GM23248 (cell line): ENCODE results near the gene KLHL3. TPM values are rescaled to one million over a fixed set of nuclear protein-coding genes. Genes with fewer than 3 reads are reported as not detected.
"Not testable (repeated sequence)": the region's sequence is repeated elsewhere in the genome, so short reads cannot be mapped to it uniquely, and the experiment has no call there.

Source experiments
- DNase-seq: peaks from one replicate; pipeline ENCODE4 v3.0.0-alpha.2; 2015
- H2AFZ ChIP-seq: fragments of 200-600 bp; sonication (generic); 2 replicates; pipeline ENCODE4 v1.6.1; 2016; ENCODE audit warnings: antibody characterized with exemption
- H3F3A ChIP-seq: fragments of 200-600 bp; sonication (generic); 2 replicates; pipeline ENCODE4 v1.6.1; 2016; ENCODE audit warnings: mild to moderate bottlenecking, antibody characterized with exemption, mixed run types; ENCODE audit not compliant: insufficient read depth
- H3K27ac ChIP-seq: fragments of 200-600 bp; sonication (generic); 2 replicates; pipeline ENCODE4 v1.5.1; 2016; ENCODE audit warnings: mild to moderate bottlenecking
- H3K27me3 ChIP-seq: fragments of 200-600 bp; sonication (generic); replicated peaks from 2 replicates; pipeline ENCODE4 v1.6.1; 2016; ENCODE audit warnings: mild to moderate bottlenecking; ENCODE audit not compliant: insufficient read depth
- H3K36me3 ChIP-seq: fragments of 200-600 bp; sonication (generic); 2 replicates; pipeline ENCODE4 v1.6.1; 2016; ENCODE audit warnings: low read depth, mild to moderate bottlenecking
- H3K4me1 ChIP-seq: fragments of 200-600 bp; sonication (generic); 2 replicates; pipeline ENCODE4 v1.6.1; 2016; ENCODE audit warnings: mild to moderate bottlenecking; ENCODE audit not compliant: insufficient read depth
- H3K4me2 ChIP-seq: fragments of 200-600 bp; sonication (generic); one replicate; pipeline ENCODE4 v1.6.1; 2016; ENCODE audit warnings: mild to moderate bottlenecking; ENCODE audit not compliant: unreplicated experiment
- H3K4me3 ChIP-seq: fragments of 200-600 bp; sonication (generic); 2 replicates; pipeline ENCODE4 v1.5.1; 2016; ENCODE audit warnings: mild to moderate bottlenecking
- H3K79me2 ChIP-seq: fragments of 200-600 bp; sonication (generic); 2 replicates; pipeline ENCODE4 v1.6.1; 2016; ENCODE audit warnings: mild to moderate bottlenecking; ENCODE audit not compliant: insufficient read depth
- H3K9ac ChIP-seq: fragments of 200-600 bp; sonication (generic); 2 replicates; pipeline ENCODE4 v1.6.1; 2016; ENCODE audit warnings: mild to moderate bottlenecking
- H3K9me2 ChIP-seq: fragments of 200-600 bp; sonication (generic); 2 replicates; pipeline ENCODE4 v1.6.1; 2016; ENCODE audit warnings: mixed run types, mild to moderate bottlenecking, moderate library complexity; ENCODE audit not compliant: insufficient read depth
- H3K9me3 ChIP-seq: fragments of 200-600 bp; sonication (generic); one replicate; pipeline ENCODE4 v1.6.1; 2017; ENCODE audit warnings: low read depth
- H4K20me1 ChIP-seq: fragments of 200-600 bp; sonication (generic); 2 replicates; pipeline ENCODE4 v1.6.0; 2016; ENCODE audit not compliant: insufficient read depth
- EZH2 ChIP-seq: fragments of 200-600 bp; sonication (generic); IDR thresholded peaks from 2 replicates; pipeline ENCODE4 v1.6.1; 2018; ENCODE audit warnings: antibody characterized with exemption, mild to moderate bottlenecking; ENCODE audit not compliant: insufficient read depth, poor library complexity, severe bottlenecking
- EZH2phosphoT487 ChIP-seq: fragments of 200-600 bp; sonication (generic); IDR thresholded peaks from 2 replicates; pipeline ENCODE4 v1.6.1; 2018; ENCODE audit warnings: antibody characterized with exemption, moderate library complexity, mild to moderate bottlenecking, low read depth; ENCODE audit not compliant: insufficient read depth
- WGBS, 2 experiments: methylation state at CpG; one replicate each; pipeline ENCODE4 v1.1.6; 2015 to 2017; ENCODE audit warnings: low lambda C conversion rate in 2 of 2, low coverage in 1 of 2; ENCODE audit errors: missing lambda C conversion rate in 2 of 2; 5-methylcytosine and 5-hydroxymethylcytosine counted together
- in situ Hi-C: fragments of 300-500 bp; cut with MboI; formaldehyde crosslinking; loops from 2 replicates; pipeline ENCODE4 v1.15.0; 2020
- polyA plus RNA-seq: library from polyadenylated mRNA; unstranded; fragments of >200 nt; fragmentation: Nextera tagmentation; extraction: Ambion mirVana; gene quantifications from 2 replicates; pipeline ENCODE4 v1.2.1, GENCODE V29; 2016
- total RNA-seq: library from RNA; depleted of rRNA; stranded (reverse); fragments of >200 nt; shearing (Covaris generic); gene quantifications from 2 replicates; pipeline ENCODE4 v1.2.3, GENCODE V29; 2014

KLHL3 gene
- total and polyA plus RNA-seq, 2 experiments from 2014 or later = 1.1 to 1.3 TPM

- TF ChIP-seq EZH2phosphoT487 = no peak
- no peak for TF ChIP-seq EZH2
- in situ Hi-C loops = no loop called here
- DNase-seq = peak; percentile 58
Measured at GRCh38 chr5:137778772-137779564, 43.1 kb upstream of the KLHL3 start.

GRCh38 chr5:137767937-137768336 lies 32.0 kb upstream of the KLHL3 start:
- H3K9me3 ChIP-seq, DNase-seq, H3K4me2 ChIP-seq, in situ Hi-C loops, H3K9me2 ChIP-seq, H3K27me3 ChIP-seq, H3K79me2 ChIP-seq, H2AFZ ChIP-seq, H3K36me3 ChIP-seq, H3K9ac ChIP-seq, H3F3A ChIP-seq, H4K20me1 ChIP-seq, H3K27ac ChIP-seq, H3K4me1 ChIP-seq, H3K4me3 ChIP-seq: not testable (repeated sequence)
- 63 to 73% methylated on average over 5 of the region's 5 CpGs for WGBS, 2 experiments

More at GRCh38 chr5:137778772-137779564, 43.1 kb upstream of the KLHL3 start:
- H3K4me2 ChIP-seq = no peak overlapping the region
- no peak overlapping the region for H2AFZ ChIP-seq
- H3K27ac ChIP-seq = no peak overlapping the region
- H3K9me3 ChIP-seq = no peaks in the 10 kb centered on the region
- H4K20me1 ChIP-seq = no peaks in the 10 kb centered on the region
- no peaks in the 10 kb centered on the region for H3K4me1 ChIP-seq
- H3K36me3 ChIP-seq = no peaks in the 10 kb centered on the region
- no peak overlapping the region for H3K9ac ChIP-seq
- H3K27me3 ChIP-seq = 0 out of 2 replicates have a peak, but pooled peaks cover 5% of the 10 kb centered on the region
- no peaks in the 10 kb centered on the region for H3K9me2 ChIP-seq
- no peaks in the 10 kb centered on the region for H3F3A ChIP-seq
- H3K79me2 ChIP-seq = no peaks in the 10 kb centered on the region
- H3K4me3 ChIP-seq = no peak overlapping the region
- WGBS, 2 experiments = 54 to 57% methylated on average over 2 of the region's 2 CpGs

GRCh38 chr5:137761566-137761965 lies 25.7 kb upstream of the KLHL3 start:
- in situ Hi-C loops = no loop called here
- no peaks in the 10 kb centered on the region for H4K20me1 ChIP-seq
- H3F3A ChIP-seq = no peaks in the 10 kb centered on the region
- no peak overlapping the region for H3K27ac ChIP-seq
- H3K4me3 ChIP-seq = no peak overlapping the region
- H3K79me2 ChIP-seq = no peaks in the 10 kb centered on the region
- H3K4me1 ChIP-seq = peaks cover 13% of the 10 kb centered on the region; the same call in 1 of the 2 replicates
- no peaks in the 10 kb centered on the region for H3K9me3 ChIP-seq
- H3K4me2 ChIP-seq = no peak overlapping the region
- H2AFZ ChIP-seq = no peak overlapping the region
- no peak overlapping the region for H3K9ac ChIP-seq
- H3K36me3 ChIP-seq = no peaks in the 10 kb centered on the region
- no peaks in the 10 kb centered on the region for H3K27me3 ChIP-seq
- WGBS, 2 experiments = 67 to 69% methylated on average over 3 of the region's 3 CpGs
- TF ChIP-seq EZH2 = no peak
- TF ChIP-seq EZH2phosphoT487 = no peak
- DNase-seq = peak; percentile 26
- no peaks in the 10 kb centered on the region for H3K9me2 ChIP-seq

- TF ChIP-seq EZH2phosphoT487 (no peak), EZH2 (no peak)
- Histone ChIP-seq H3F3A (no peaks in the 10 kb centered on the region), H3K4me2 (no peak overlapping the region), H3K9me2 (no peaks in the 10 kb centered on the region), H3K4me1 (peaks cover 13% of the 10 kb centered on the region; the same call in 1 of the 2 replicates), H3K27ac (no peak overlapping the region), H3K9me3 (no peaks in the 10 kb centered on the region), H3K79me2 (no peaks in the 10 kb centered on the region), H2AFZ (no peak overlapping the region), H3K4me3 (no peak overlapping the region), H3K36me3 (no peaks in the 10 kb centered on the region), H3K27me3 (no peaks in the 10 kb centered on the region), H4K20me1 (no peaks in the 10 kb centered on the region), H3K9ac (no peak overlapping the region)
- in situ Hi-C loops = no loop called here
- 77 to 81% methylated on average over 7 of the region's 7 CpGs for WGBS, 2 experiments
- DNase-seq = peak; percentile 39
Measured at GRCh38 chr5:137760719-137761516, 25.0 kb upstream of the KLHL3 start.
